GM18907 (cell line): ENCODE results near the gene EMP2.
"Not testable (repeated sequence)": the region's sequence is repeated elsewhere in the genome, so short reads cannot be mapped to it uniquely, and the experiment has no call there.

ENCODE experiments used
- ATAC-seq: cut with Tn5 transposase; IDR thresholded peaks from one replicate; pipeline ENCODE4 v1.9.1; 2021; ENCODE audit warnings: mild to moderate bottlenecking, moderate library complexity; ENCODE audit not compliant: unreplicated experiment

The EMP2 gene

DNA sequence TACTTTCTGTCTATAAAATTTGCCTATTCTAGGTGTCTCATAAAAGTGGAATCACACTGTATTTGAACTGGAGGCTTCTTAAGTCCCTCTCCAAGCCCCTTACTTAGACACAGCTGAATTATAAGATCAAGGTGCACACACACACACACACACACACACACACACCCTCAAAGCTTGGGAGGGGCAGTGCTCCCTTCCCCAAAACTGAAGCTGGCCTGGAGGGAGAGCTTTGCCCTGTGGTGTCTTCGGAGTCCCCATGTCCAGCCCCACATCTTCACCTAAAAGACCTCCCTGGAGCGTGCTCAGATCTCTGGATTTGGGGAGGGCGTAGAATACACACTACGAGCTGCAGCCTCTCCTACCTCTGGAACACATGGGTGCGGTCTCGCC lies 828 bp downstream of the EMP2 start:
- no peak for ATAC-seq

DNA sequence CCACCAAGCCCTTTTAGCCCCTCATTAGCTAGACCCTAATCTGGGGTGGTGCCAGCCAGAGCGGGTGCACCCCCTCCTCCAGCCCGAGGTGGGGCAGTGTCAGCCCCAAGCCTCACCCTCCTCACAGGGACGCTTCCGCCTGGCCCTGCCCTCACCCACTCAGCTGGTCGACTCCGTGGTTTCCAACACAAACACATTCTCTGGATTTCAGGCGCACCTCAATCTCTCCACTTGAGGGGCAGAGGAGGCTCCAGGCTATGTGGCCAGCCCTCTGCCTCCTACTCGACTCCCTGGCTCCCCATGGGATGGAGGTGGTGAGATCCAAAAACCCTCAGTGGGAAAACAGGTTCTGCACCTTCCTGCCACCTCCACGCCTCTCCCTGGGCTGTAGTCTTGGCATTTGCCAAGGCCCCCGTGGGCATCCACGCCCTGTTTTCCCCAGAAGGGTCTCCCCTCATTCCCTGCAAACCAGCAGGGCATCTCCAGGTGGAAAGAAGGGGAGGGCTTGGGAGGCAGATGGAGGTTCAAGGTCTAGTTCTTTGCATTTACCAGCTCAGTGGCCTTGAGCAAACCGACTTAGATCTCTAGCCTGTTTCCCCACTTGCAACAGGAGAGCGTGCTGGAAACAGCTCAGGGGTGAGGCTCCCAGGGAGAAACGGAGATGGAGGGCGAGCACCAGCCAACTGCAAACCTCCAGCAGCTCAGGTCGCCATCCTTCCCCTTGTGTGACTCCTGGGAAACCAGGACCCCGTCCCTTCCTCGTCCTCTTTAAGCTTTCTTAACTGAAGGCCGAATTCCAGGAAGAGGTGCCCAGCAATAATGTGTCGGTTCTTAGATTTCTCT lies 1.7 kb downstream of the EMP2 start:
- no peak for ATAC-seq

DNA sequence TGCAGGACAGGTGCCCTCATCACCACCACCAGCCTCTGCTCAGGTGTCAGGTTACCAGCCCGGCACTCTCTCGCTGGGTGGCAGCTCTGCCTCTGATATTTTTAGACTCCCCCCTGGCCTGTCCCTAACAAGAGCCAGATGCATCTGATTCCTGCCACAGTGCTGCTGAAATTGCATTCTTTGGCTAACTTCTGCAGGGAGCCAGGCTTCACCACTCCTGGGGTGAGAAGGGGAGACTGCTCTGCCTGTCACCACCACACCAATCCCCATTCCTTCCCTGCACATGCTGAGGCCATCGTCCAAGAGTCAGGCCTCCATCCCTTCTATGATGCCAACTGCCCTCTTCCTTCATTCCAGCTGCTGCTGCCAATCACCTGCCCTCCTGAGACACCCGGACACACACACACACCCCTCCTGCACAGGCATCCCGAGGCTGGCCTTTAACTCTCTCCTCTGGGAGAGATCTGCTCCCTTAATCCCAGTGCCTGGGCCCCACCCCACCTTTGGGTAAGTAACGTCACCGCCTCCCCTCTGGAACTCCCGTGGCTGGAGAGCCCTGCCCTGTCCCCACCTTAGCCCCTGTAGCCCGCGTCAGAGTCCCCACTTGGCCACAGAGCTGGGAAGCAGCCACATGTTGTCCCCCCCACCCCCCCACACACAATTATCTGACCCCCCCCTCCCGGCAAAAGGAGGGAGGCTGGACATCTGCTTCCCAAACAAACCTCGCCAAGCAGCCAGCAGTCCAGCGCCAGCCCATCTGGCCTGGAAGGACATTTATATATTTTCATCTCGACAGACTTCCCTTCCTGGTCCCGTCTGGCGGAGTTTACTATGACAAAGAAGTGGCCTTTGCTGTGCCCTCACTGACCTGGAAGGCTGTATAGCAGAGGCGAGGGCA lies 2.8 kb downstream of the EMP2 start:
- ATAC-seq, result no peak

DNA sequence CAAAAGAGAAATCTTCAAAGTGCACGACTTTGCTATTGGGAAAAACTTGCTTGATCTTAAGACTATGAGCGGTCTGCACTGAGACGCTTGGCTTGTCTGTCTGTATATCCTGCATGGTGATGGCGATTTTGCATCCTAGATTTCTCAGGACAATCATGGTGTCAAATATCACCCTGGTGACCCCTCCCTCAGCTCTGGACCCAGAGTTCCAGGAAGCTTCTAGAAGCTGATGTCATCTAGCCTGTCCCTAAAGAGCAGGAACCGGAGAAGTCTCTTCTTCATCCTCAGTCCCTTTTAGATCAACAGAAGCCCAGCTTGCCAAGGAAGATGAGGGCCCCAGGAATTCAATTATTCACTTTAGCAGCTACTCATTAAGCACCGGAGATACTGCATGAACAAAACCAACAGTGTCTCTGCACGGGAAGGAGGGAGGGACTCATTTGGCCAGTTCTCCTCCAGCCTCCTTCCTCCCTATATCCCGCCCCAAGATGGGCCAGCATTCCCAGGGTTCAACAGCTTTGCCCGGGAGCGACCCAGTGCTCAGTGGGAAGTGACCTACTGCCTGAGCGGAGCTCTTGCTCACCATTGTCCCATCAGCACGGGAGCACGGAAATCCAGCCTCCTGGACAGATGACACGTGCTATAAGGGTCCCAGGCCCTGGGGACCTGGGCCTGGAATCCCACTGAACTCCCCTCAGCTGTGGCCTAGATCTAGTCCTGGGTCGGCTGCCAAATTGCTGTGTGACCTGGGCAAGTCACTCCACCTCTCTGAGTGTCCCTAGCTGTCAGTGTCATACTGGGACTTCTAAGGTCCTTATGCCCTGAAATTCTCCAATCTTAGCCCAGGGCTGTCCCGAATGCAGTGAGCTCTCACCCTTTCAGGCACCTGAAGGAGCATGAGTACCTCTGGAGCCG lies 3.8 kb downstream of the EMP2 start:
- ATAC-seq, result no peak

DNA sequence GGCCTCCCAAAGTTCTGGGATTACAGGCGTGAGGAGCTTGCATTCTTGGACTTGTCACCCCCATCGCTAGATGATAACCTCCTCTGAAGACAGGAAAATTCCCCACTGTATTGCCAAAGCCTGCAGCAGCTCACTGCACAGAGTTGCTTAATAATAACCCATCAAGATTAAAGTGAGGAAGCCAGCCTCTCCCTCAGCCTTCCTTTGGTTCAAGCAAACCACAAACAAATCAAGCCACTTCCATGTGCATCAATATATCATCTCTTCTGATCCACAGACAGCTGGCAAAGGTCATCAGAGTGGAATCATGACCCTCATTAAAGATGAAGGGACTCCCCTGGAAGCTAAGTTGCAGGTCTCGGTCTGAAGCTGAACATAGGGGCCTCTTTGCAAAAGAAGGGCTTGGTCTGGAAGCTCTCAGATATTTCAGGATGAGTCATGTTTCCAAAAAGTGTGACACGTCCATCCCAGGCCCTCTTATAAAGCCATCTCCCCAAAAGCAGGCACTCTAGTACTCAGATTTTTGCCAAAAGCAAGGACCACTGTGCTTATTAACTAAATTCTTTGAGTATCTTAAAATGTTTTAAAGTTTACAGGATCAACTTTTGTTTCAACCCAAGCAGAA lies 4.8 kb downstream of the EMP2 start:
- no peak for ATAC-seq

DNA sequence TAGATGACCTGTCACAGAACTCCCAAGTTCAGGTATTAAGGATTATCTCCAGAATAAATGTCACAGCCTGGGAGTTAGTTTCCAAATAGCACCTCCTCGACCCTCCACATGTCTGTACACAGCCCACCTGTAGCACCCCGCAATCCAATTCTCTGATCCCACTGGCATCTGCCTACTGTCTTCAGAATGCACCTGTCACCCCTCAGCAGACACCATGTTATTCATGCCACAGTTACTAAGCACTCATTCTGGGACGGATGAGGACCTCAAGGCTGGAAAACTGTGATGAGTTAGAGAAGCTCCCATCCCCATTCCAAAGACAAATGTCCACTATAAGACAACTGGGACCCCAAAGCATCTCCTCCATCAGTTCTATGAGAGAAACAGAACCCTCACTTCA lies 7.8 kb downstream of the EMP2 start:
- ATAC-seq, result no peak

DNA sequence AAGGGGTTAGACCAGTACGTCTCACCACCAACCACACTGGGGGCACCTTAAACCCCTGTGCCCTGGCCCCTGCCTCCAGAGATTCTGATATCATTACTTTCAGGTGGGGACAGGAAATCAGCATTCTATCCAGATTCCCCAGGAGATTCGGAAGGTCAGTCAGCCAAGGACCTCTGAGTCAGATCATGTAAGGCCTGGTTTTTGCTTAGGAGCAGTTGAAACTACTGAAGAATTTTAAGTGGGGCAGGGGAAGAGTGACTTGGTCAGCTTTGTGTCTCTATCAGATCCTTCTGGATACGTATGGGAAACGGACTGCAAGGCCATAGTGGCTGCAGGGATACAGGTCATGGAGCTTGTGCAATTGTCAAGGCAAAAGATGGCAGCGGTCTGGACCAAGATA lies 9.0 kb downstream of the EMP2 start:
- ATAC-seq, result no peak

DNA sequence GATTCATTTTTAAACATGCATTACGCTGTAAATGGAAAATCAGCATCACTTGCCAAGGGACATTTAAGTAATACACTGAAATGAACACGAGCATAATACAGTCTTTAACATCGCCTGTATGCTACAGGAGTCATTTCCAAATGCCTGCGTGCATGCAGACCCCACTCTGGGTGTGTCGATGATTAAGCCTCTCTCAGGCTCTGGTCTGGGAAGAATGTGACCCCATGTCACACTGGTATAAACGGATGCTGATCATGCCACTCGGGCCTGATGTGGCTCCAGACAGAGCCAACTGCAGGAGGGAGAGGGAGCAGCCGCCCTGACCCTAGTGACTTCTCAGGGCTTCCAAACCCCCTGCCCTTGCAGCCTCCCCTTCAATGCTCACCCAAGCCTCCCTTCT lies 10.8 kb downstream of the EMP2 start:
- no peak for ATAC-seq

DNA sequence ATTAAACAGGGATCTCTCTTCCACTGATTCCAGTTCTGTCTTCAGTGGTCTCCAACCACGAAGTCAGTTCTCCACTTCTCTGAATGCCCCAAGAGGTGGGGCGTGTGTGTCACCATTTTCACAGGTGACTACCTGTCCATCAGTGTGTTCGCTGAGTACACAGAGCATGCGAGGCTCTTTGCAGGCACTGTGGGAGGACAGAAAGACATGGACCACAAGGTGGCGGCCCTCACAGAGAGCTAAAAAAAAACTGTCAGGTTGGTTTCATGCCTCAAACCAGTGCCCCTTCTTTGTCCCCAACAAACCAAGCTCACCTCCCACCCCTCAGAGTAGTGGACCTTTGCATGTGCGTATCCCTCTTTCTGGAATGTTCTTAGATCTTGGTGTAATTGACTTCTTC lies 13.8 kb downstream of the EMP2 start:
- no peak for ATAC-seq

DNA sequence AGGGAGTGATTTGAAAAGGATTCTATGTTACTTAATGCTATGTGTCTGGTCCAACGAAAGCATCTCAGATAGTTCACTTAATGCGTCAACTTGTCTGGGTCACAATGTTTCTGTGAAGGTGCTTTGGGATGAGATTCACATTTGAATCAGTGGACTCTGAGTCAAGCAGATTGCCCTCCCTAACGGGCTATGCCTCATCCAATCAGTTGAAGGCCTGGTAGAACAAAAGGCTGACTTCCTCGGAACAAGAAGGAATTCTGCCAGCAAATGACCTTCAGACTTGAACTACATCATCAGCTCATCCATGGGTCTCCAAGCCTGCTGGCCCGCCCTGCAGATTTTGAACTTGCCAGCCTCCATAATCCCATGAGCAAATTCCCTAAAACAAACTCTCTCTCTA lies 15.2 kb downstream of the EMP2 start:
- ATAC-seq, result no peak

DNA sequence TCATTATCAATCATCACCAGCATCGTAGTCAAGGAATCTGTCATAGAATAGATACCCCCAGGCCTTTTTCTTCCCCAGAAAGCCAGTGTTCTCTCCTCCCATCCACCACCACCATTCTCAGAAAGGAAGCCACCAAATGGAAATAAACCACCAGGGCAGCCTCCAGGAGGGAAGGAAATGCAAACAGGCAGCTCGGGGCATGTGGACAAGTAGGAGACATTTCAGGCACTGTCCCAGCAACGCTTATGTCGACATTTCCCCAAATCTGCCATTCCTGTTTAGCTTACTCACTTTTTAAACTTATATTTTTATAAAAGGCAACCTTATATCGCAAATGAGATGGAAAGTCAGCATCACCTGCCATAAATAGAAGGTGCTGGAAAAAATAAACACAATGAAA lies 15.8 kb downstream of the EMP2 start:
- ATAC-seq, result no peak

DNA sequence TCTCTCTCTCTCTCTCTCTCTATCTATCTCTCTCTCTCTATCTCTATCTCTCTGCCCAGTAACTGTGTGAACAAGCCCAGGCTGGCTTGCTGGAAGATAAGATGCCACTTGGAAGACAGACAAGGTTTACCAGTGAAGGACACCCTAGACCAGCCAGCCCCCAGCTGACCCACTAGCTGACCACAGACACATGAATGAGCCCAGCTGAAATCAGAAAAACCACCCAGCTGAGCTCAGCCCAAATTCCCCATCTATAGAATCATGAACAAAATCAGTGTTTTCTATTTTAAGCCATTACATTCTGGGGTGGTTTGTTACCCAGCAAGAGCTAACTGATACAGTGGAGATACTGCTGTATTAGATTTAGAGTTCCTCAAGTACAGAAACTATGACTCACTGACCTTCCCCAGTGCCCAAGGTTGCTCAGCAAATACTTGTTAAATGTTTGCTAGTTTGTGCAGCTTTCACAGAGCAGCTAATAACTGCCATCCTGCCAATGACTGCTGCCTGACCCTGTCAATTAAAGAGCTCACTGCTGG lies 18.0 kb downstream of the EMP2 start:
- ATAC-seq, result no peak

DNA sequence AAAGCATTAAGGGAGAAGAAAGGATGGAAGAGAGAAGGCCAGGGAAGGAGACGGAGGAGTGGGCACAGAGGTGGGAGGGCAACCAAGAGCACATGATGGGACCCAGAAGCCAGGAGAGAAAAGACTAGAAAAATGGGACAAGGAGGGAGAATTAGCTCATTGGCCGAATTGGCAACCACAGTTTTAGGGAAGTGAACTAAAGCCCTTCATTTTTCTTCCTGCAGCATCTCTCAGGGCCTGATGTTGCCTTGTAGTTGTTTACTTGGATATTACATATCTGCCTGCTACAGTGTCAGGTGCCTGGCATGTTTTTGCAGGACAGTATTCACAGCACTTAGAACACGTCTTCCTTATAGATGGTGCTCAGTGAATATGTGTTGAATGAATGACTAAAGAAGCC lies 19.0 kb downstream of the EMP2 start:
- ATAC-seq, result no peak

DNA sequence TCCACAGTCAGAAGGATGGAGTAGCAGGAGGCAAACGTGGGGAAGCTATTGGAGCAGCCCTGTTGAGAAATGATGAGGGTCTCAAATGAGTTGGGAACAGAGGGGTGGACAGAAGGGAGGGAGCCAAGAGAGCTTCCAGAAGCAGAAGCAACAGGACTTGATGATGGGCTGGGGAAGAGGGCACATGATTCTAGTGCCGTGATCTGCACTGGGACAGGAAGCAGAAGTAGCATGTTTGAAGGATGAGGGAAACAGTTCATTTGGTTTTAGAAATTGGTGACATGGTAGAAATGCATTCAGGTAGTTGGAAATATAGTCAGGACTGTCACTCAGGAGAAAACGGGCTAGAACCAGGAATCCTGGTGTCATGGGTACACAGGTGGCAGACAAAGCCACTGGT lies 19.4 kb downstream of the EMP2 start:
- ATAC-seq, result no peak

DNA sequence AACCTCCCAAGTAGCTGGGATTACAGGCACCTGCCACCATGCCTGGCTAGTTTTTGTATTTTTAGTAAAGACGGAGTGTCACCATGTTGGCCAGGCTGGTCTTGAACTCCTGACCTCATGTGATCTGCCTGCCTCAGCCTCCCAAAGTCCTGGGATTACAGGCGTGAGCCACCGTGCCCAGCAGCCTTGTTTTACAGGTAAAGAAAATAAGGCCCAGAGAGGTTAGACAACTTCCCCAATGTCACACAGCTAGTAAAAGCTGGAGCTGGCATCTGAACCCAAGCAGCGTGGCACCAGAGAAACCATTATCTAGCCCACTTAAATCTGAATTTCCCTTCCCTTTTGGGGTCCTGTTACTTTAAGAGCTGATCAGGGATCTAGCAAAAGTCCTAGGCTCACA lies 20.6 kb downstream of the EMP2 start:
- ATAC-seq, result not testable (repeated sequence)

DNA sequence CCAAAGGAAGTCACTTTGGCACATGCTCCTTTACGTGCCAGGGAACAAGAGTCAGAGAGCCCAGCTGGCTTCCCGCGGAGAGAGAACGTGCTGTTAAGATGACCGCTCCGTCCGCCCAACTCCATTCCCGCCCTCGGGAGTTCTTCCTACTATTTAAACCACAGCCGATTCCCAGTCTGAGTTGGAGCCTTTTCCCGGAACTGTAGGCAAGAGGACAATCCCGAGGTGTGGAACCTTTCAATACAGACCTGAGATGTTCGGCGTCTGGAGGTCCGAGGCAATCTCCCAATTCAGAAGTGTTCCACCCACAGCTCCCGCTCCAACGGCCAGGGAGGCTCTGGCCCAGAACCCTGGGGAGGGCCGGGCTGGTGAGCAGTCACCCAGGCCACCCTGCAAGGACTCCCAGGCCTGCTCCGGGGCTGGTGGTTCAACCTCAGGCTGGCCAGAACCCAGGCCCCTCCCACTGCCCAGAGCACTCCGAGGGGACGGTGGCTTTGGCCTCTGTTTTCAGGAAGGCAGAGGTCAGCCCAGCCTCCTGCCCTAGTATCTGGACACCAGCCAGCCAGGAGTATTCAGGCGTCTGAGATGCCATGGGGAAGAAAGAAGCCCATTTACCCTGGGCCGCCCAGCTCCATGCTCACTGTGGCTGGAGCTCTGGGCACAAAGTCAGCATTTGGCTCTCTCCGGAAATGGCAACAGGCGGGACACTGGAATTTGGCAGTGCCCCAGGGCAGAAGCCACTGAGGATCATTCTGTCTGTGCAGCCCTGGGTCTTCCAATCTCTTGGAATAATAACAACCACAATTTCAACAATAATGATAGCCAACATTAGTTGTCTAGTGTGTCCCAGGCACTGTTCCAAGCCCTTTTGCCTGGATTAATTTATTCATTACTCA lies 21.4 kb downstream of the EMP2 start:
- no peak for ATAC-seq

DNA sequence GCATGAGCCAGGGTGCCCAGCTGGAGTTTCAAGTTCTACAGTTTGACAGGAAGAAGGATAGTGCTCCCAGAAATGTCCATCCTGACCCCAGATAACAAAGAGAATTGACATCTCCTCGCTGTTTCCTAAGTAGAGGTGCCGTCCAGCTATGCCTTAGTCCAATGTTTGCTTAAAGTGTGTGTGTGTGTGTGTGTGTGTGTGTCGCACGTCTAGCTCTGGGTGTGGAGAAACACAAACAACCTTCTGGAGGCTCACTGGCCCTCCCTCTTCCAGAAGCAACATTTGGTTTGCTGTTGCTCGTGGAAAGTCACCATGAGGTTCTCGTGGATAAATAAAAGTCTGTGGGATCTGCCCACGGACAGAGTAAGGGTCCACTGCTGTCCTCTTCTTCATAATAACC lies 22.1 kb downstream of the EMP2 start:
- ATAC-seq, result no peak

DNA sequence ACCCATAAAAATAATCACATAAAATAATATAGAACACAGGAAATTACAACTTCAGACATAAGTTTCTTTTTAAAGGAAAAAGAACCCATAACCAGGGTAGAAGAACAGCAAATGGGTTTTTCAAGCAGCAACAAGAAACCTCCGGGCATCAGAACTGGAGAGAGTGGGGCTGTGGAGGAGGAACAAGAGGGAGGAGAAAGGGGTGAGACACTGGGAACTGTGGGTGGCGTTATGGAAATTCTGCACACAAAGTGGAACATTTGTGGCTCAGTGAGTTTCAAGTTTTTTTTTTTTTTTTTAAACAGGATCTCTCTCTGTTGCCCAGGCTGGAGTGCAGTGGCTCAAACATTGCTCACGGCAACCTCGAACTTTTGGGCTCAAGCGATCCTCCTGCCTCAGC lies 22.6 kb downstream of the EMP2 start:
- no peak for ATAC-seq

DNA sequence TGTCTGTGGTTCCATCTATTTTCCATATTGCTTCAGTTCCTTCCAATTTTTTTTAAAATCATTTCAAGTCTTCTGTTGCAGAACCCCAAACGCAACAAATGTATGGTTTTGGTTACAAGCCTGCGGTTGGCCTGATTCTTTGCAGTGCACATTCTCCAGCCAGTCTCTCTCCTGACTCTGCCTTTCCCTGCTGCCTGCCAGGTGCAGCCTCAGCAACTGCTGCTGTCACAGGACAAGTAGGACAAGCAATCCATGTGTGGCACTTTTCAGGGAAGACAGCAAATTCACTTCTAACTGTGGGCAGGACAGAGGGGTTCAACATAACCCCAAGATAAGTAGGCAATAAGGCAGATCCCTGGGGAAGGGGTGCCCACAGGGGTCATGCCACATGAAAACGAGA lies 24.2 kb downstream of the EMP2 start:
- no peak for ATAC-seq
